ENCODE results near the gene GOSR2. TPM values are rescaled to one million over a fixed set of nuclear protein-coding genes. Genes with fewer than 3 reads are reported as not detected.

Gene GOSR2
- total RNA-seq, 1 experiment from 2014 or later: 34.5 TPM

DNA sequence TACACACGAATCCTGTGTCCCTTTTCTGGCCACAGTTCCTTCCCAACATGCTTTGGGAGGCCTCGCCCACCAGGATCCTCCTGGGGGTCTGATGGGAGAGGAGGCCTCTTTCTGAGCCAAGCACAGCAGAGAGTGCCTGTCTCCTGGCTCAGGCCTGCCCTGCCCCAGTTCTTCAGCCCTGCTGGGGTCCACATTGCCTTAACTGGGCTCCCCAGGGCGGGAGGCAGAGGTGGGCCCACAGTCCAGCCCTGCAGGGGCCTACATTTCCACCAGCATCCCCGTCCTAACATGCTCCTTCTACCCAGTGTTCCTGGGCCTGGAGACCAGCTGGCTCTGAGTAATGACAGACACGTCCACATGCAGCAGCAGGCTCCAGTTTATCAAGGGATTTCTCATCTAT is 41.9 kb upstream of the GOSR2 start:
- no peak overlapping the region for H2AFZ ChIP-seq
- H4K20me1 ChIP-seq (ENCODE audit: insufficient read depth): no peaks in the 10 kb centered on the region
- BruUV-seq (replicated peaks): no TSS peak
- no peak overlapping the region for H3K27ac ChIP-seq
- TF ChIP-seq, protein P1, sequence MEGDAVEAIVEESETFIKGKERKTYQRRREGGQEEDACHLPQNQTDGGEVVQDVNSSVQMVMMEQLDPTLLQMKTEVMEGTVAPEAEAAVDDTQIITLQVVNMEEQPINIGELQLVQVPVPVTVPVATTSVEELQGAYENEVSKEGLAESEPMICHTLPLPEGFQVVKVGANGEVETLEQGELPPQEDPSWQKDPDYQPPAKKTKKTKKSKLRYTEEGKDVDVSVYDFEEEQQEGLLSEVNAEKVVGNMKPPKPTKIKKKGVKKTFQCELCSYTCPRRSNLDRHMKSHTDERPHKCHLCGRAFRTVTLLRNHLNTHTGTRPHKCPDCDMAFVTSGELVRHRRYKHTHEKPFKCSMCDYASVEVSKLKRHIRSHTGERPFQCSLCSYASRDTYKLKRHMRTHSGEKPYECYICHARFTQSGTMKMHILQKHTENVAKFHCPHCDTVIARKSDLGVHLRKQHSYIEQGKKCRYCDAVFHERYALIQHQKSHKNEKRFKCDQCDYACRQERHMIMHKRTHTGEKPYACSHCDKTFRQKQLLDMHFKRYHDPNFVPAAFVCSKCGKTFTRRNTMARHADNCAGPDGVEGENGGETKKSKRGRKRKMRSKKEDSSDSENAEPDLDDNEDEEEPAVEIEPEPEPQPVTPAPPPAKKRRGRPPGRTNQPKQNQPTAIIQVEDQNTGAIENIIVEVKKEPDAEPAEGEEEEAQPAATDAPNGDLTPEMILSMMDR (conservative IDR thresholded peaks at IDR 0.05): no peak
- no peak for TF ChIP-seq EZH2 (IDR thresholded peaks at IDR 0.05; ENCODE audit: low read depth)
- H3K4me1 ChIP-seq (replicated peaks; ENCODE audit: insufficient read depth): no peaks in the 10 kb centered on the region
- no peaks in the 10 kb centered on the region for H3K9me2 ChIP-seq (ENCODE audit: insufficient read depth)
- H3K27me3 ChIP-seq (ENCODE audit: insufficient read depth, low read depth): peaks cover 21% of the 10 kb centered on the region
- no peak overlapping the region for H3K4me2 ChIP-seq
- no peaks in the 10 kb centered on the region for H3F3A ChIP-seq (ENCODE audit: insufficient read depth, low read depth)
- DNase-seq: no peak
- POLR2A ChIA-PET (ENCODE audit: unreplicated experiment): no interaction called here
- H3K36me3 ChIP-seq (ENCODE audit: low read depth): no peaks in the 10 kb centered on the region
- no peak overlapping the region for H3K4me3 ChIP-seq
- intact Hi-C loops (cut with micrococcal nuclease; ENCODE audit: unreplicated experiment): no loop called here
- CTCF ChIA-PET: no interaction called here
- no peaks in the 10 kb centered on the region for H3K9me3 ChIP-seq (ENCODE audit: insufficient read depth, low read depth)
- H3K79me2 ChIP-seq (ENCODE audit: low read depth): no peaks in the 10 kb centered on the region

DNA sequence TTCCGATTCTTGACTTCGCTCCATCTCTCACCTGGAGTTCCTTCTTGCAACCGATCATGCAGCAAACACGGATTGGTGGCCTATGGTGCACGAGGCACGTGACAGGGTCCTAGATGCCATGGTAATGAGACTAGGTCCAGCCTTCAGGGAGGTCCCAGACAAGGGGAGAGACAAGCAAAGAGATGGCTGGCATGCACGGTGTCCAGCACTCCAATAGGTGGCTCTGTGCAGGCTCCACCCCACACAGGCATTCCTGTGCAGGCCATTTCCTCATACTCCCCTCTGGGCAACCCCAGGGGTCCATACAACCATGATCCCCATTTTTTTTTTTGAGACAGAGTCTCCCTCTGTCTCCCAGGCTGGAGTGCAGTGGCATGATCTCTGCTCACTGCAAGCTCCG is 40.3 kb upstream of the GOSR2 start:
- H3K4me3 ChIP-seq: no peak overlapping the region
- BruUV-seq (replicated peaks): no TSS peak
- H3K4me2 ChIP-seq: no peak overlapping the region
- H3K9me3 ChIP-seq (ENCODE audit: insufficient read depth, low read depth): no peaks in the 10 kb centered on the region
- intact Hi-C loops (cut with micrococcal nuclease; ENCODE audit: unreplicated experiment): no loop called here
- peak in 1 of 2 experiments; percentile 30 for DNase-seq
- H3K4me1 ChIP-seq (replicated peaks; ENCODE audit: insufficient read depth): no peaks in the 10 kb centered on the region
- no peaks in the 10 kb centered on the region for H3K36me3 ChIP-seq (ENCODE audit: low read depth)
- no peaks in the 10 kb centered on the region for H3K9me2 ChIP-seq (ENCODE audit: insufficient read depth)
- ChIA-PET POLR2A (ENCODE audit: unreplicated experiment) (no interaction called here), CTCF (interaction anchor here (0.7 kb wide), 1 partner anchor 76 kb away, joined by 3 read pairs; no protein-coding TSS in a partner anchor)
- H3F3A ChIP-seq (ENCODE audit: insufficient read depth, low read depth): no peaks in the 10 kb centered on the region
- no peak overlapping the region for H3K27ac ChIP-seq
- no peak overlapping the region for H2AFZ ChIP-seq
- H4K20me1 ChIP-seq (ENCODE audit: insufficient read depth): no peaks in the 10 kb centered on the region
- no peaks in the 10 kb centered on the region for H3K79me2 ChIP-seq (ENCODE audit: low read depth)
- no peak for TF ChIP-seq EZH2 (IDR thresholded peaks at IDR 0.05; ENCODE audit: low read depth)
- H3K27me3 ChIP-seq (ENCODE audit: insufficient read depth, low read depth): peaks cover 38% of the 10 kb centered on the region

DNA sequence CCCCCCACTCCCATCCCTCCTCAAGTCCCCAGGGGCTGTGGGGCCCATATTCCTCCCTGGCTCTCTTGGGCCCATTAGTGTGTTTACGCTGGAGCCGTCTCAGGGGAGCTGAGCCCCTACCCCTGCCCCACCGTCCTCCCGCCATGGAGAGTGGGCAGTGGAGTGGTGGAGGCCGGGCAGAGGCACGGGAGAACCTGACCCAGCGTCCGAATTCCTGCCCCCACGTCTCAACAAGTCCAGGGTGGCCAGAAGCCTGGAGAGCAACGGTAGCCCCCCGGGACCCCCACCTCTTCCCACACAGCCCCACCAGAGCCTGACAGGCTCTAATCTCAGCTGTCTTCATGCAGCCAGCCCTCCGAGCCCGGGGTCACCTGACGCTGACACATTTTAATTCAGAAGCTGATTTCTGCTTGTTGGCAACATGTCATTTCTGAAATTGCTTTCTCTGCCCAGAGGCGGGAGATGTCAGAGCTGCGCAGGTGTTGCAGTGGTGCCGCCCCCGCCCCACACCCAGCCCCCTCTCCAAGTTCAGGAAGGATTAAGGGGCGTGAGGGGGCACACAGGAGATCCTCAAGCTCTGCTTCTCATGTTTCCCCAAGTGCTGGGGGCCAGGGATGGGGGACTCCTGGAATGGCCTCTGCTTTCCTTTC is 39.0 kb upstream of the GOSR2 start:
- CTCF ChIA-PET: no interaction called here
- Histone ChIP-seq H3K4me2 (no peak overlapping the region), H3K9me2 (ENCODE audit: insufficient read depth) (no peaks in the 10 kb centered on the region), H4K20me1 (ENCODE audit: insufficient read depth) (no peaks in the 10 kb centered on the region), H3F3A (ENCODE audit: insufficient read depth, low read depth) (no peaks in the 10 kb centered on the region), H3K27ac (no peak overlapping the region), H3K79me2 (ENCODE audit: low read depth) (no peaks in the 10 kb centered on the region), H3K4me3 (no peak overlapping the region), H3K4me1 (replicated peaks; ENCODE audit: insufficient read depth) (no peaks in the 10 kb centered on the region), H3K9me3 (ENCODE audit: insufficient read depth, low read depth) (no peaks in the 10 kb centered on the region), H3K27me3 (ENCODE audit: insufficient read depth, low read depth) (peaks cover 51% of the 10 kb centered on the region), H3K36me3 (ENCODE audit: low read depth) (no peaks in the 10 kb centered on the region), H2AFZ (no peak overlapping the region)
- intact Hi-C loops (cut with micrococcal nuclease; ENCODE audit: unreplicated experiment): no loop called here
- BruUV-seq (replicated peaks): no TSS peak
- TF ChIP-seq, protein P1 (conservative IDR thresholded peaks at IDR 0.05): no peak
- TF ChIP-seq EZH2 (IDR thresholded peaks at IDR 0.05; ENCODE audit: low read depth): no peak
- POLR2A ChIA-PET (ENCODE audit: unreplicated experiment): no interaction called here
- DNase-seq: no peak

DNA sequence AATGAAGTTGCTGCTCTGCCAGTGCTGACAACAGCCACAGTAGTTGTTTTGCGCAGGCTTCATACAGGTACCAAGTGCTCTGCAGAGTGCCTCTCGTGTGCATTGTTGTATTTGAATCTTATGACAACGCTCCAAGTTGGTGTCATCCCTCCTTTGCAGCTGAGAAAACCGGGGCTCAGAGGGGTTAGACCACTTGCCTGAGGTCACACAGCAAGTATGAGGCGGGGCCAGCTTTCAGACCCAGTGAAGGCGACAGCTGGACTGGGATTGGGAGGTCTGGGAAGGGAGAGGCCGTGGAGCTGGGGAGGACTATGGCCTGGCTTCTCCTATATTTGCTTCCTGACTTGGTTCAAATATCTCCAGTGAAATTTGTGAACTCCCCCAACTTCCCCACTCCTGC is 38.4 kb upstream of the GOSR2 start:
- no peaks in the 10 kb centered on the region for H3K9me3 ChIP-seq (ENCODE audit: insufficient read depth, low read depth)
- H4K20me1 ChIP-seq (ENCODE audit: insufficient read depth): no peaks in the 10 kb centered on the region
- ChIA-PET POLR2A (ENCODE audit: unreplicated experiment) (no interaction called here), CTCF (no interaction called here)
- no peak overlapping the region for H3K4me3 ChIP-seq
- H3K27ac ChIP-seq: no peak overlapping the region
- no peak overlapping the region for H2AFZ ChIP-seq
- BruUV-seq (replicated peaks): no TSS peak
- H3F3A ChIP-seq (ENCODE audit: insufficient read depth, low read depth): no peaks in the 10 kb centered on the region
- DNase-seq: no peak
- no peak for TF ChIP-seq EZH2 (IDR thresholded peaks at IDR 0.05; ENCODE audit: low read depth)
- TF ChIP-seq, protein P1 (conservative IDR thresholded peaks at IDR 0.05): no peak
- H3K79me2 ChIP-seq (ENCODE audit: low read depth): no peaks in the 10 kb centered on the region
- H3K27me3 ChIP-seq (ENCODE audit: insufficient read depth, low read depth): peaks cover 57% of the 10 kb centered on the region
- intact Hi-C loops (cut with micrococcal nuclease; ENCODE audit: unreplicated experiment): no loop called here
- H3K36me3 ChIP-seq (ENCODE audit: low read depth): no peaks in the 10 kb centered on the region
- H3K4me2 ChIP-seq: no peak overlapping the region
- no peaks in the 10 kb centered on the region for H3K9me2 ChIP-seq (ENCODE audit: insufficient read depth)
- H3K4me1 ChIP-seq (replicated peaks; ENCODE audit: insufficient read depth): no peaks in the 10 kb centered on the region
